DND-41 (cell line): Measurements from ENCODE around the gene PRR29.
A peak's percentile ranks its signal among the peaks of the same experiment; 100 is the strongest.

Experiments
- ATAC-seq: fragments of 200-7000 bp; cut with Tn5 transposase; 3 replicates; pipeline ENCODE4 v1.9.1; 2021; ENCODE audit warnings: low read depth; ENCODE audit not compliant: insufficient read depth
- DNase-seq: peaks from one replicate; pipeline ENCODE4 v3.0.0-alpha.2; 2020
- H2AFZ ChIP-seq: 2 replicates; pipeline ENCODE4 v1.6.0; 2012; ENCODE audit warnings: low read depth, low read length
- H3K27ac ChIP-seq: 2 replicates; pipeline ENCODE4 v1.5.1; 2012; ENCODE audit warnings: low read length, inconsistent platforms
- H3K27me3 ChIP-seq: fragments of 200-600 bp; sonication (generic); 2 replicates; pipeline ENCODE4 v1.6.0; 2012; ENCODE audit warnings: low read length, mild to moderate bottlenecking, inconsistent platforms; ENCODE audit not compliant: insufficient read depth, poor library complexity
- H3K36me3 ChIP-seq: 2 replicates; pipeline ENCODE4 v1.5.1; 2012; ENCODE audit warnings: low read length, inconsistent platforms; ENCODE audit not compliant: insufficient read depth
- H3K4me1 ChIP-seq: 2 replicates; pipeline ENCODE4 v1.5.1; 2012; ENCODE audit warnings: mild to moderate bottlenecking, low read length; ENCODE audit not compliant: insufficient read depth
- H3K4me2 ChIP-seq: 2 replicates; pipeline ENCODE4 v1.6.0; 2012; ENCODE audit warnings: mild to moderate bottlenecking, moderate library complexity, low read length, inconsistent platforms; ENCODE audit not compliant: insufficient read depth
- H3K4me3 ChIP-seq, 2 experiments: fragments of 200-600 bp in 1 of 2; shearing (Covaris generic) in 1 of 2; 2 replicates each; pipeline ENCODE4 v1.5.1; 2012 to 2016; ENCODE audit warnings: inconsistent platforms in 2 of 2, low read length in 2 of 2, mild to moderate bottlenecking in 2 of 2, low read depth in 1 of 2, moderate library complexity in 1 of 2
- H3K79me2 ChIP-seq: 2 replicates; pipeline ENCODE4 v1.6.0; 2012; ENCODE audit warnings: low read length, inconsistent platforms; ENCODE audit not compliant: insufficient read depth
- H3K9ac ChIP-seq: 2 replicates; pipeline ENCODE4 v1.6.0; 2012; ENCODE audit warnings: low read depth, mild to moderate bottlenecking, inconsistent platforms, low read length, moderate library complexity
- H3K9me3 ChIP-seq: 2 replicates; pipeline ENCODE4 v1.5.1; 2012; ENCODE audit warnings: low read length, moderate library complexity, mild to moderate bottlenecking, inconsistent platforms; ENCODE audit not compliant: insufficient read depth, severe bottlenecking
- H4K20me1 ChIP-seq: 2 replicates; pipeline ENCODE4 v1.6.0; 2012; ENCODE audit warnings: low read length; ENCODE audit not compliant: insufficient read depth
- EZH2 ChIP-seq: IDR thresholded peaks from 3 replicates; pipeline ENCODE4 v1.6.1; 2012; ENCODE audit warnings: borderline replicate concordance, low read depth, mild to moderate bottlenecking, moderate library complexity, low read length, inconsistent platforms; ENCODE audit not compliant: severe bottlenecking
- TF ChIP-seq, protein P1 (sequence below): IDR thresholded peaks from 2 replicates; pipeline ENCODE4 v1.5.1; 2012; ENCODE audit warnings: borderline replicate concordance, low read length, moderate library complexity, mild to moderate bottlenecking; ENCODE audit not compliant: poor library complexity, severe bottlenecking; ENCODE audit errors: extremely low read depth

Gene PRR29

DNA sequence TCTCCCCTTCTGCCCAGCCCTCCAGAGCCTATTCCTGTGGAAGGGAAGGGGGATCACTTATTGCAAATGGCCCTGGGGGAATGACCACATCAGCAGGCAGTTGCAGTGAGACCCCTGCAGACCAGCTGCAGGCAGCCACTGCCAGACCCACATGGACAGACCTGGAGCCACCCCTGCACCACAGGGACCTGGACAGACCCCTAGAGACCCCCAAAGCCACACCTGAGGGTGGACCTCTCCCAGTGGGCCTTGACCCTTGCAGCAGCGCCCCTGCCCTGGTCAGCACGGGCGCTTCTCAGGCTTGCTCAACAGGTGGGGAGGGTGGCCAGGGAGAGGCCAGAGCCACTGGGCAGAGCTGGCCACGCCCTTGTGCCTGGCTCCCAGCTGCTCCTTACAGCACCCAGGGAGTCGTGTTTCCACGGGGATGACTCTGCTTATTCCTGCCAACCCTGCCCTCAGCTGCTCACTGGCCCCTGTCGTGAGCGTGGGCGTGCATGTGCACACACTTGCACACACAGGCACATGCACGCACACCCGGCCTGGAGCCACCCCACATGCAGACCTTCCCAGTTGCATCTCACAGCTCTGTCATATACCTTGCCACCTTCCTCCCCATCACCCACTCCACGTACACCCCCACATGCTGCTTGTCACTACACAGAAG, 24.1 kb upstream of the PRR29 start:
- H3K4me3 ChIP-seq = no peak overlapping the region
- H3K36me3 ChIP-seq = no peaks in the 10 kb centered on the region
- DNase-seq (no peak), ATAC-seq (no peak)
- H3K79me2 ChIP-seq = no peaks in the 10 kb centered on the region
- H3K4me1 ChIP-seq = no peaks in the 10 kb centered on the region
- H3K9me3 ChIP-seq = no peaks in the 10 kb centered on the region
- no peak overlapping the region for H3K27ac ChIP-seq
- no peak overlapping the region for H3K9ac ChIP-seq
- no peak overlapping the region for H2AFZ ChIP-seq
- H3K27me3 ChIP-seq = no peaks in the 10 kb centered on the region
- H4K20me1 ChIP-seq = no peaks in the 10 kb centered on the region
- H3K4me2 ChIP-seq = no peak overlapping the region
- TF ChIP-seq, protein P1, sequence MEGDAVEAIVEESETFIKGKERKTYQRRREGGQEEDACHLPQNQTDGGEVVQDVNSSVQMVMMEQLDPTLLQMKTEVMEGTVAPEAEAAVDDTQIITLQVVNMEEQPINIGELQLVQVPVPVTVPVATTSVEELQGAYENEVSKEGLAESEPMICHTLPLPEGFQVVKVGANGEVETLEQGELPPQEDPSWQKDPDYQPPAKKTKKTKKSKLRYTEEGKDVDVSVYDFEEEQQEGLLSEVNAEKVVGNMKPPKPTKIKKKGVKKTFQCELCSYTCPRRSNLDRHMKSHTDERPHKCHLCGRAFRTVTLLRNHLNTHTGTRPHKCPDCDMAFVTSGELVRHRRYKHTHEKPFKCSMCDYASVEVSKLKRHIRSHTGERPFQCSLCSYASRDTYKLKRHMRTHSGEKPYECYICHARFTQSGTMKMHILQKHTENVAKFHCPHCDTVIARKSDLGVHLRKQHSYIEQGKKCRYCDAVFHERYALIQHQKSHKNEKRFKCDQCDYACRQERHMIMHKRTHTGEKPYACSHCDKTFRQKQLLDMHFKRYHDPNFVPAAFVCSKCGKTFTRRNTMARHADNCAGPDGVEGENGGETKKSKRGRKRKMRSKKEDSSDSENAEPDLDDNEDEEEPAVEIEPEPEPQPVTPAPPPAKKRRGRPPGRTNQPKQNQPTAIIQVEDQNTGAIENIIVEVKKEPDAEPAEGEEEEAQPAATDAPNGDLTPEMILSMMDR = no peak
- no peak for TF ChIP-seq EZH2

DNA sequence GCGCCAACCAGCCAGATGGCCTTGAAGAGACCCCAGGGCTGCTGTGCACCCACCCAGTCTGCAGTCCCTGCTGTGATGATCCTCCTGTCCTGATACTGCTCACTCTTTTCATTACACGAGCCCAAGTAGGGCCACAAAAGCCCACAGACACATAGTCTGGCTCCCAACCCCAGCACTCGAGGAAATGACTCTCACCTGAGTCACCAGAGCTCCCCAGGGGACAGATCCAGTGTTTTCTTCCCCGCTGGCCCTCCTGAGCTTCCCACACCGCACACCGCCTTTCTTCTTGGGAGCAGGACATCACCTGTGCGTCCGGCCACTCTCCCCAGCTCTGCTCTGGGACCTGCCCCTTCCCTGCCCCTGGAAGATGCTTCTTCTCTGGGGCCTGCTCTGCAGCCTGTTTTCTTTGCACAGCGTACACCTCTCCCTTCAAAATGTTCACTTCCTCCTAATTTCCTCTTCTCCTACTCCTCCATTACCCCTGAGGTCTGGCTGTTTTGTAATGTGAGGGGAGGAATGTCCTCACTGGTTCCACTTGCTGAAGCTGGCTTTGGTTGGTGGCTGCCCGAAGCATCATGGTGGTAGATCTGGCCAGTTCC, 23.5 kb upstream of the PRR29 start:
- Histone ChIP-seq H3K79me2 (no peaks in the 10 kb centered on the region), H3K9me3 (no peaks in the 10 kb centered on the region), H3K27me3 (no peaks in the 10 kb centered on the region), H3K4me3 (no peak overlapping the region), H4K20me1 (no peaks in the 10 kb centered on the region), H3K4me2 (no peak overlapping the region), H3K27ac (no peak overlapping the region), H2AFZ (no peak overlapping the region), H3K9ac (no peak overlapping the region), H3K4me1 (no peaks in the 10 kb centered on the region), H3K36me3 (no peaks in the 10 kb centered on the region)
- ATAC-seq (no peak), DNase-seq (no peak)
- TF ChIP-seq EZH2 = no peak
- TF ChIP-seq, protein P1 = no peak

DNA sequence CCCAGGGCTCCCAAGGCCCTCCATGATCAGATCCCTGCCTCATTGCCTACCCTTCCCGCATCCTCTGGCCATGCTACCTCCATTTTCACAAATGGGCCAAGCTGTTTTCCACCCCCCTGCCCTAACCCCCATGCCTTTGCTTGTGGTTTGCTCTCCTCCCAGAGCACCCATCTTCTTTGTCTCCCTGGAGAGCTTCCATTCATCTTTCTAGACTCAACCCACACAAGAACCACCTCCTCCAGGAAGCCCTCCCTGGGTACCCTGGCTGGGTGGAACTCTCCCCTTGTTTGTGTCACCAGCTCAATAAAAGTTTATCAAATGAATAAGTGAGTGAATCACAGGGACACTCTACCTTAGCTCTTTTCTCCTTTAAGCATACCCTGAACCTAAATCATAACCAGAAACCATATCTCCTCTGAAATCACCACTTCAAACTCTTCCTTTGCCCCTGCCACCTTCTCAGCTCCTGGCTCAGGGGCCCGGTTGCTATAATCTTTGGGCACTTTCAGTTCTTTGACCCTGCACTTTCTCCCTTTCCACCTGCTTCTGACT, 22.5 kb upstream of the PRR29 start:
- no peaks in the 10 kb centered on the region for H4K20me1 ChIP-seq
- no peaks in the 10 kb centered on the region for H3K9me3 ChIP-seq
- DNase-seq = no peak
- H3K36me3 ChIP-seq = no peaks in the 10 kb centered on the region
- peak; percentile 50; the same call in 2 of the 3 replicates for ATAC-seq
- no peak overlapping the region for H3K9ac ChIP-seq
- no peaks in the 10 kb centered on the region for H3K79me2 ChIP-seq
- H3K4me2 ChIP-seq = no peak overlapping the region
- no peaks in the 10 kb centered on the region for H3K27me3 ChIP-seq
- no peak overlapping the region for H2AFZ ChIP-seq
- TF ChIP-seq, protein P1 = no peak
- no peak for TF ChIP-seq EZH2
- H3K4me3 ChIP-seq = no peak overlapping the region
- H3K4me1 ChIP-seq = no peaks in the 10 kb centered on the region
- no peak overlapping the region for H3K27ac ChIP-seq
